Testis (tissue), 3 donors: ENCODE measurements around the gene HOTAIR. TPM values are rescaled to one million over a fixed set of nuclear protein-coding genes. Genes with fewer than 3 reads are reported as not detected.

Source experiments
- DNase-seq: peaks from one replicate; pipeline ENCODE4 v3.0.0-alpha.2; 2019
- H3K27ac ChIP-seq, 2 donors: fragments of 200-600 bp; sonication (generic); one replicate each; pipeline ENCODE4 v1.5.1; 2019
- H3K27me3 ChIP-seq: fragments of 200-600 bp; sonication (generic); one replicate; pipeline ENCODE4 v1.5.1; 2019
- H3K36me3 ChIP-seq: fragments of 200-600 bp; sonication (generic); one replicate; pipeline ENCODE4 v1.5.1; 2017; ENCODE audit warnings: low read depth; ENCODE audit errors: missing control alignments
- H3K4me1 ChIP-seq: fragments of 200-600 bp; sonication (generic); one replicate; pipeline ENCODE4 v1.5.1; 2019
- H3K4me3 ChIP-seq, 2 donors: fragments of 200-600 bp; sonication (generic); one replicate each; pipeline ENCODE4 v1.5.1; 2017 to 2019
- H3K9me3 ChIP-seq: fragments of 200-600 bp; sonication (generic); one replicate; pipeline ENCODE4 v1.5.1; 2017
- CTCF ChIP-seq, 3 experiments: fragments of 450-650 bp in 2 of 3; fragments of 200-600 bp in 1 of 3; sonication (generic) in 1 of 3; IDR thresholded peaks; one replicate each; pipeline ENCODE4 v1.5.1; 2016 to 2019; ENCODE audit warnings: antibody characterized with exemption in 3 of 3, mild to moderate bottlenecking in 2 of 3, moderate library complexity in 1 of 3
- POLR2A ChIP-seq: fragments of 450-650 bp; IDR thresholded peaks from one replicate; pipeline ENCODE4 v1.6.1; 2017; ENCODE audit warnings: antibody characterized with exemption, mild to moderate bottlenecking, moderate library complexity
- WGBS, 2 donors: methylation state at CpG; one replicate each; pipeline ENCODE4 v1.1.5; 2018; 5-methylcytosine and 5-hydroxymethylcytosine counted together
- intact Hi-C: fragments of 100-400 bp; cut with DNase I; formaldehyde crosslinking; loops from one replicate; pipeline ENCODE4 v1.15.1; 2023; ENCODE audit warnings: low total_unique reads
- polyA plus RNA-seq: library from polyadenylated mRNA; stranded (reverse); fragments of 350-450 nt; fragmentation: Illumina TruSeq; extraction: RNeasy Lipid Tissue Mini Kit (QIAGEN cat#74804); gene quantifications from one replicate; pipeline ENCODE4 v1.2.3, GENCODE V29; 2014; ENCODE audit warnings: low read depth, low replicate concordance; ENCODE audit not compliant: insufficient read depth
- total RNA-seq, 2 donors: library from RNA; depleted of rRNA; stranded (reverse); fragments of >200 nt; gene quantifications; one replicate each; pipeline ENCODE4 v1.2.3, GENCODE V29; 2016

Gene HOTAIR
- total and polyA plus RNA-seq, 3 donors from 2014 or later, result 3.1 to 8.6 (median 3.4) TPM

- no peaks in the 10 kb centered on the region for H3K4me1 ChIP-seq
- no peaks in the 10 kb centered on the region for H3K36me3 ChIP-seq
- TF ChIP-seq CTCF (IDR thresholded peaks at IDR 0.05) (peak in 1 of 3 experiments; percentile 16), POLR2A (no peak)
- DNase-seq, result peak; percentile 92
- intact Hi-C loops, result no loop called here
- no peaks in the 10 kb centered on the region for H3K9me3 ChIP-seq
- WGBS, 2 donors, result 3 to 5% methylated on average over 35 to 44 of the region's 56 CpGs
- H3K27me3 ChIP-seq, result peaks cover 12% of the 10 kb centered on the region
- H3K4me3 ChIP-seq, result peak within 1 kb of the TSS; percentile 32 to 39
- no peak within 1 kb of the TSS for H3K27ac ChIP-seq
Measured at GRCh38 chr12:53938326-53939140, 36.2 kb downstream of the HOTAIR start, which contains the start of gene HOXC13. Gene HOXC13, plus strand, starts transcription at chr12:53938831. Its CDS starts 76 bp downstream, at chr12:53938907.

DNA sequence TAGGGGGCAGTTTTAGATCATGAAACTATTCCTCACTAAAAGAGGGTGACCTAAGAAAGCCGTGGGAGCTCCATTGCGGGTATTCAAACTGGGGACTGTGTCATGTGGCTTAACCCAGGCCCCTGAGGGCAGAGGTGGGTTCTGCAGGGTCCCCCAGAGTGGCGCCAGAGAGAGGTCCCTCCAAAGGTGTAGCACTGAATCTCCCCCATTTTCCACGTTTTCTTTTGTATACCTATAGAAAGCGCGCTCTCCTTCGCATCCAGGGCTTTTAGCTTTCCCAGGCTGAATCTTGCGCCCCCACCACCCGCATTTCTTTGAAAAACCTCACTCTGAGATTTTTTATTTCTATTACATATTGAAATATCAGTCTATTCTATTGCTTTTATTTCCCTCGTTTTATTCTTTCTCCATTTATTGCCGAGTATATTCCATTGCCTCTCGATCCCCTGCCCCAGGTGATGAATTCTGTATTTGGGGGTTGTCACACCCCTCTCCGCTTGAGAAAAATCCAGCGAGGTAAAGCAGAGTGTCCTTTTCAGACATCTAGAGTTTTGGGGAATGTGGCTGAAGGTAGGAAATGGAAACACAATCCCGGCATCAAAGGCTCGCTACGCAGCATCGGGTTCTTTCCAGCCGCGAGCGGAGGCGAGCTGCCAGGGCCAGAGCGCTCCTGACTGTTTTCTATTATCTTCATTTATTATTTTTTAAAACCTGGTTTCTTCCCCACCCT lies 37.0 kb downstream of the HOTAIR start:
- Histone ChIP-seq H3K36me3 (no peaks in the 10 kb centered on the region), H3K27ac (no peak overlapping the region), H3K4me1 (no peaks in the 10 kb centered on the region), H3K4me3 (no peak overlapping the region), H3K27me3 (peaks cover 12% of the 10 kb centered on the region), H3K9me3 (no peaks in the 10 kb centered on the region)
- WGBS, 2 donors, result 16 to 21% methylated on average over 23 of the region's 23 CpGs
- TF ChIP-seq POLR2A (no peak), CTCF (IDR thresholded peaks at IDR 0.05) (no peak)
- no peak for DNase-seq
- intact Hi-C loops, result no loop called here

DNA sequence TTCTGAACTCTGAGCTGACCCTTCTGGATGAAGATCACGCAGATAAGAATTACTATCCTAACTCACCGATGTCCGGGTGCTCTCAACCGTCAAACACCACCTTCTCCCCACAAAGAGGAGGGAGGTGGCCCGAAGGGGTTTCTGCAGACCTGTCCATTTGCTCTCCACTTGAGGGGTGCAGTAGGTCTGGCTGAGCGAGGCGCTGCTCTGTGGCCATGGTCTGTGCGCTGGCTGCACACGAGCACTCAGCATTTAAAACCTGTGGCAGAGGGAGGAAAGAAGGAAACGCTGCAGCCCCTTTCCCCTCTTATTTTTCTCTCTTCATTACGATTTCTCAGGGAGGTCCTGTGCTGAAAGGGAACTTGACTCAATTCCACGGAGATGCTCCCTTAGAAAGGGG lies 37.7 kb downstream of the HOTAIR start:
- no peaks in the 10 kb centered on the region for H3K4me1 ChIP-seq
- peaks cover 12% of the 10 kb centered on the region for H3K27me3 ChIP-seq
- TF ChIP-seq CTCF (IDR thresholded peaks at IDR 0.05) (no peak), POLR2A (no peak)
- no peaks in the 10 kb centered on the region for H3K9me3 ChIP-seq
- WGBS, 2 donors, result 8 to 9% methylated on average over 12 of the region's 12 CpGs
- no peak for DNase-seq
- no peak overlapping the region for H3K27ac ChIP-seq
- H3K36me3 ChIP-seq, result no peaks in the 10 kb centered on the region
- no peak overlapping the region for H3K4me3 ChIP-seq
- intact Hi-C loops, result no loop called here

GRCh38 chr12:53935383-53936341 lies 39.1 kb downstream of the HOTAIR start:
- Histone ChIP-seq H3K4me3 (no peak overlapping the region), H3K9me3 (no peaks in the 10 kb centered on the region), H3K27ac (no peak overlapping the region), H3K36me3 (no peaks in the 10 kb centered on the region), H3K4me1 (no peaks in the 10 kb centered on the region), H3K27me3 (peaks cover 12% of the 10 kb centered on the region)
- DNase-seq, result no peak
- no peak for TF ChIP-seq CTCF (IDR thresholded peaks at IDR 0.05)
- TF ChIP-seq POLR2A, result no peak
- WGBS, 2 donors, result 10 to 12% methylated on average over 49 of the region's 49 CpGs
- intact Hi-C loops, result no loop called here
